ENCODE results near the gene CHCHD10. TPM values are rescaled to one million over a fixed set of nuclear protein-coding genes. Genes with fewer than 3 reads are reported as not detected.

Gene CHCHD10
- total RNA-seq, 1 donor from 2014 or later: 12.0 TPM

DNA sequence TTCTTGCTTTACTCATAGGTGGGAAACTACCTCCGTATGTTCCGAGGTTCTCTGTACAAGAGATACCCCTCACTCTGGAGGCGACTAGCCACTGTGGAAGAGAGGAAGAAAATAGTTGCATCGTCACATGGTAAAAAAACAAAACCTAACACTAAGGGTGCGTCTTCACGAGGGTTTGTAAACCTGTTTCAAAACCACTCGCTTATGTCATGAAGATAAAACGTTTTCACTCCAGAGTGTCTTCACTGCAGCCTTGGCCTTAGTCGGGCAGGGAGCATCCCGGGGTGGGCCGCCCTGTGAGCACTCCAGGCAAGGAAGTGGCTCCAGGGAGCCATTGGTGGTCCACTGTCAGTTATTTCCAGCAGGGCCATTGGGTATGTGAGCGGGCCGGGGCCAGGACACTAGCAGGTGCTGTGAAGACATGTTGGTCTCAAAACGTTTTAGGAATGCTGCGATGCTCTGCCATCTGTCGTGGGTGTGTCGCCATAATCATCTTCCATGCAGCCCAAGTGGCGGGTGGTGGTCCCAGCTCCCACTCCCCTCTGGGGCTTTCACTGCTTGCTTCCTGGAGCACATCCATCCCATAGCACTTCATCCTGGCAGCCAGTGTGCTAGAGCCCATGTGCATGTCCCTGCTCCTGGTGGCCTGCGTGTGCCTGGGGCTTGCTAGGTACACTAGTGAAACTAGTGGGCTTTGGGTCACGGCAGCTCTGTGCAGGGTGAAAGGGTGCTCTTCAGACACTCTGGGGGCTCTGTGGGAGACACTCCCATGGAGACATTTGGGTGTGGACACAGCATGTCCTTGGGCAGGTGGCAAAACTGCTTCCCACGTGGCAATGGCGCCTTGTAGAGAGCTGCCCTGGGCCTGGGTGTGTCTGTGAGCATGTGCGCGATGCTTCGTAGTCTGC lies 24.2 kb upstream of the CHCHD10 start:
- Histone ChIP-seq H3K36me3 (peaks cover 0 to 30% of the 10 kb centered on the region in 2 donors), H3K9me3 (no peaks in the 10 kb centered on the region), H3K27me3 (no peaks in the 10 kb centered on the region), H3K4me3 (no peak overlapping the region), H3K27ac (peak overlapping the region; percentile 67), H3K4me1 (peaks cover 56% of the 10 kb centered on the region)
- no peak for DNase-seq (ENCODE audit: extremely low spot score in 2 of 2)
- intact Hi-C loops (cut with DNase I): no loop called here
- peak in 1 of 2 donors; percentile 51 for TF ChIP-seq POLR2AphosphoS5 (IDR thresholded peaks at IDR 0.05; ENCODE audit: insufficient read depth in 1 of 2, low read depth in 1 of 2)
- TF ChIP-seq, protein P1, sequence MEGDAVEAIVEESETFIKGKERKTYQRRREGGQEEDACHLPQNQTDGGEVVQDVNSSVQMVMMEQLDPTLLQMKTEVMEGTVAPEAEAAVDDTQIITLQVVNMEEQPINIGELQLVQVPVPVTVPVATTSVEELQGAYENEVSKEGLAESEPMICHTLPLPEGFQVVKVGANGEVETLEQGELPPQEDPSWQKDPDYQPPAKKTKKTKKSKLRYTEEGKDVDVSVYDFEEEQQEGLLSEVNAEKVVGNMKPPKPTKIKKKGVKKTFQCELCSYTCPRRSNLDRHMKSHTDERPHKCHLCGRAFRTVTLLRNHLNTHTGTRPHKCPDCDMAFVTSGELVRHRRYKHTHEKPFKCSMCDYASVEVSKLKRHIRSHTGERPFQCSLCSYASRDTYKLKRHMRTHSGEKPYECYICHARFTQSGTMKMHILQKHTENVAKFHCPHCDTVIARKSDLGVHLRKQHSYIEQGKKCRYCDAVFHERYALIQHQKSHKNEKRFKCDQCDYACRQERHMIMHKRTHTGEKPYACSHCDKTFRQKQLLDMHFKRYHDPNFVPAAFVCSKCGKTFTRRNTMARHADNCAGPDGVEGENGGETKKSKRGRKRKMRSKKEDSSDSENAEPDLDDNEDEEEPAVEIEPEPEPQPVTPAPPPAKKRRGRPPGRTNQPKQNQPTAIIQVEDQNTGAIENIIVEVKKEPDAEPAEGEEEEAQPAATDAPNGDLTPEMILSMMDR (IDR thresholded peaks at IDR 0.05): no peak

DNA sequence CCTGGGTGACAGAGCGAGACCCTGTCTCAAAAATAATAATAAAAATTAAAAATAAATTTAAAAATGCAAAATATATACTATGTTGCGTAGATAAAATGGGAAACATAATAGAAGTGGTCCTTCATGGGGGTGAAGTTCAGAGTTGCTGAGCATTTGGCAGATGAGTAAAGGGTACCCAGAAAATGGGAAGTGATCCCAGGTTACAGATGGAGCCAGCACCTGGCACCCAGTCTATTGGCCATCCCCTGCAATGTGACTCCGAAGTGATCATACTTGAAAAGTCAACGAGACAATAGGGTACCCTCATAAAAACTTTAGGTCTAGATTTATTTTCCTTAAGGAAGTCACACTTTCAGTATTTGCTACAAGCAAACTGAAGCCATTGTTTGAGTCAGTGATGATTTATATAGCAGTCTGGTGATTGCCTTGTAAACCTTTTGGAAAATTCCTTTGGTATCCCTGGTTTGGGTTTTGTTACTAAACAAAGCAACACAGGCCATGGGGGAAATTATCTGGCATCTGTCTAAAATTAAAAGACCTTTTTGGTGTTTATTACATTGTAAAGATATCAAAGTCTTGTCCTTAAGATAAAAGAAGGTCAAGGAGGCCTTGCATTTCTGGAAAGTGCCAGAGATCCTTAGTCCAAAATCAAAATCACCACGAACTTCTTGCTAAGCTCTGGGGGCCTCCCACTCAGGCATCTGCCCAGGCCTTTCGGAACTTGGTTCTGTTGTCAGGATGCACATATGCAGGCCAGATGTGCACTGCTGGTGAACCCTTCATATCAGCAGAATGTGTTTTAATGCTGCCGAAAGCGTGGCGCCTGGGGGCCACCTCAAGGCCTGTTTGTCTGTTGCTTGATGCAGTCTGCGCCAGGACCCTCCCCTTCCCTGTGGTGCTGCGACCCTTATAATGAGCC lies 23.3 kb upstream of the CHCHD10 start:
- Histone ChIP-seq H3K27me3 (no peaks in the 10 kb centered on the region), H3K36me3 (peaks cover 0 to 30% of the 10 kb centered on the region in 2 donors), H3K4me1 (peaks cover 62% of the 10 kb centered on the region), H3K27ac (peak overlapping the region; percentile 67), H3K4me3 (no peak overlapping the region), H3K9me3 (no peaks in the 10 kb centered on the region)
- intact Hi-C loops (cut with DNase I): no loop called here
- DNase-seq (ENCODE audit: extremely low spot score in 2 of 2): no peak
- no peak for TF ChIP-seq POLR2A (IDR thresholded peaks at IDR 0.05)
- peak; percentile 60 to 82 for TF ChIP-seq POLR2AphosphoS5 (IDR thresholded peaks at IDR 0.05; ENCODE audit: insufficient read depth in 1 of 2, low read depth in 1 of 2)

DNA sequence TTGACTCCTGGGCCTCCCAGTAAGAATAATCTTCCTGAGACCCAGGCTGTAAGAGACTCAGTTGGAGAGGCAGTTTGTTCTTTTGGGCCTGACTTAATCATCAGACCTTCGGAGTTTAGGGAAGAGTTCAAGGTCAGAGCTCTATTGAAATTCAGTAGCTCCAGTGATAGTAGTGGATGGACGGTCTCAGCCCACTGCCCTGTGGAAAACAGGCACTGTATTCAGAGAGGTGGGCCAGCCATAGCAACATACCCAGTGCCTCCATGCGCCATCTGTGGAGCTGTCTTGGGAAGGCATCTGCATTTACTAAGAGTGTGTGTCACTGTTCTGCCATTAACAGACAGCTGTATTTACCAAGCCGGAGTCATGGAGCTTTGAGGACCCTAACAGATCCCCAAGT lies 21.9 kb upstream of the CHCHD10 start:
- peaks cover 0 to 16% of the 10 kb centered on the region in 2 donors for H3K36me3 ChIP-seq
- peaks cover 66% of the 10 kb centered on the region for H3K4me1 ChIP-seq
- intact Hi-C loops (cut with DNase I): no loop called here
- no peak for TF ChIP-seq POLR2AphosphoS5 (IDR thresholded peaks at IDR 0.05; ENCODE audit: insufficient read depth in 1 of 2, low read depth in 1 of 2)
- TF ChIP-seq, protein P1 (IDR thresholded peaks at IDR 0.05): no peak
- TF ChIP-seq POLR2A (IDR thresholded peaks at IDR 0.05): no peak
- H3K4me3 ChIP-seq: no peak overlapping the region
- no peak for DNase-seq (ENCODE audit: extremely low spot score in 2 of 2)
- H3K27me3 ChIP-seq: no peaks in the 10 kb centered on the region
- peak overlapping the region; percentile 39 for H3K27ac ChIP-seq
- no peaks in the 10 kb centered on the region for H3K9me3 ChIP-seq

DNA sequence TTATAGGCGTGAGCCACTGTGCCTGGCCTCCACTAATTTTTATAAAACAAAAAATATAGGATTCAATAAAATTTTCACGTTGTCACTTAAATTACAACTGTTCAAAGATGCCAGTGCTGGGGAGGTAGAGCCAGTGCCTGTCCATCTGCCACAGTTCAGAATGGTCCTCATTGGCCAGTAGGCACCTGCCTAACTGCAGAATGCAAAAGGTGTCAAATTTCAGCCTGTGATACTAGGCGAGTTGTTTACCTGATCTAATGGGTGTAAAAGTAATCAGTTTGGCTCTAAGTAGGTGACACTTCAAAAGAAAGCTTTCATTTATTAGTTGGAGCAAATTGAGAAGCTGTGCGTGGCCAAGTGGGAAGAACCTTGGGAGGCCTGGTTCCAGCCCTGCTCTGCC lies 21.3 kb upstream of the CHCHD10 start:
- peaks cover 66% of the 10 kb centered on the region for H3K4me1 ChIP-seq
- peak overlapping the region; percentile 39 for H3K27ac ChIP-seq
- no peaks in the 10 kb centered on the region for H3K27me3 ChIP-seq
- peaks cover 0 to 11% of the 10 kb centered on the region in 2 donors for H3K36me3 ChIP-seq
- no peak overlapping the region for H3K4me3 ChIP-seq
- intact Hi-C loops (cut with DNase I): no loop called here
- no peak for DNase-seq (ENCODE audit: extremely low spot score in 2 of 2)
- no peaks in the 10 kb centered on the region for H3K9me3 ChIP-seq
- TF ChIP-seq POLR2A (IDR thresholded peaks at IDR 0.05) (no peak), POLR2AphosphoS5 (IDR thresholded peaks at IDR 0.05; ENCODE audit: insufficient read depth in 1 of 2, low read depth in 1 of 2) (no peak)
- TF ChIP-seq, protein P1 (IDR thresholded peaks at IDR 0.05): no peak

DNA sequence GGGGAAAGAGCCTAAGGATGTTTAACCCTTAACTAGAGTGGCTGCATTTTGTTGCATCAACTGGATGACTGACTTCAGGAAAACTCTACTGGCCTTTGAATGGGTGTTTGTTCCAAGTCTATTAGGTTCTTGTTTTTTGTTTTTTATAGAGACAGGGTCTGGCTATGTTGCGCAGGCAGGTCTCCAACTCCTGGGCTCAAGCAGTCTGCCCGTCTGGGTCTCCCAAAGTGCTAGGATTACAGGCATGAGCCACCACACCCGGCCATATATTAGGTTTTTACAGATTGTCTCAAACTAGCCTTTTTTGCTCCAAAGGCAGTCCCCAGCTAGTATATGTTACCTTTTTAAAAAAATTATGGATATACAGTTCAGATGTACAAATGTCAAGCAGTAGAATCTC lies 20.1 kb upstream of the CHCHD10 start:
- peak overlapping the region; percentile 100 for H3K27ac ChIP-seq
- H3K4me1 ChIP-seq: peaks cover 66% of the 10 kb centered on the region
- peak overlapping the region; percentile 88 to 93 for H3K4me3 ChIP-seq
- no peaks in the 10 kb centered on the region for H3K36me3 ChIP-seq
- no peaks in the 10 kb centered on the region for H3K9me3 ChIP-seq
- no peak for DNase-seq (ENCODE audit: extremely low spot score in 2 of 2)
- intact Hi-C loops (cut with DNase I): no loop called here
- no peak for TF ChIP-seq POLR2AphosphoS5 (IDR thresholded peaks at IDR 0.05; ENCODE audit: insufficient read depth in 1 of 2, low read depth in 1 of 2)
- no peak for TF ChIP-seq POLR2A (IDR thresholded peaks at IDR 0.05)
- no peaks in the 10 kb centered on the region for H3K27me3 ChIP-seq
